GM18520 (cell line): ENCODE results near the gene ANGPT4.

ENCODE experiments used
- ATAC-seq: cut with Tn5 transposase; IDR thresholded peaks from one replicate; pipeline ENCODE4 v1.9.1; 2021; ENCODE audit not compliant: unreplicated experiment

Gene ANGPT4

GRCh38 chr20:916125-916799 is at the start of gene ANGPT4:
Gene ANGPT4 (minus strand): TSS chr20:916334. CDS start chr20:916214, 120 bp downstream.
- no peak for ATAC-seq

GRCh38 chr20:963795-964194 is 47.7 kb upstream of the ANGPT4 start:
- no peak for ATAC-seq

DNA sequence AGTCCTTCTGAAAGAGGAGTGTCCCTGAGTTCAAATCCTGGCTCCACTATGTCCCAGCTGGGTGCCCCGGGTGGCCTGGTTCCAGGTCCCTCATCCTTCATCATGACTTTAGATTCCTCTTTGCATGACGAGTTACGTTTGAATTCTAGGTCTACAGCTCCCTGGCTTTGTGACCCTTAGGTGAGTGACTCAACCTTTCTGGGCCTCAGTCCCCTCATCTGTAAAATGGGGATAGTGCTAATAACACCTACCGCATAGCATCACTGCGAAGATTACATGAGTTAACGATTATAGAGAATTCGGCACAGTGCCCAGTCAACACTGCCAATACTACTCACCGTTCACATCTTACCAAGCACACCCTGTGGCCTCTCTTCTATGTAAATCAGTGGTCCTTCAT is 46.5 kb upstream of the ANGPT4 start:
- no peak for ATAC-seq

- no peak for ATAC-seq
These were observed 46.1 kb upstream of the ANGPT4 start for GRCh38 chr20:962223-962622.

DNA sequence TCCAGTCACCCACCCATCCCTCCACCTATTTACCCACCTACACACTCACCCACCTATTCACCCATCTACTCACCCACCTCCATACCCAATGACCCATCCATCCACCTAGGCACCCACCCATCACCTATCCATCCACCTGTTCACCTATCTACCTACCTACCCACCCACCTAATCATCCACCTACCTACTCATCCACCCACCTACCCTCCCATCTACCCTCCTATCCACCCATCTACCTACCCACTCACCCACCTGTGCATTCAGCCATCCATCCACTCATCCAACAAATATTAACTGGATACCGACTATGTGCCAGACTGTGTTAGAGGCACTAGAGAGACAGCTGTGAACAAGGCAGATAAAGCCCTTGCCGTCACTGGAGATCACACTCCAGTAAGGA is 45.6 kb upstream of the ANGPT4 start:
- no peak for ATAC-seq

- ATAC-seq = no peak
These were observed 44.0 kb upstream of the ANGPT4 start for GRCh38 chr20:959996-960615.

GRCh38 chr20:958936-959815 is 43.0 kb upstream of the ANGPT4 start:
- no peak for ATAC-seq

GRCh38 chr20:957544-957943 is 41.4 kb upstream of the ANGPT4 start:
- ATAC-seq = no peak

DNA sequence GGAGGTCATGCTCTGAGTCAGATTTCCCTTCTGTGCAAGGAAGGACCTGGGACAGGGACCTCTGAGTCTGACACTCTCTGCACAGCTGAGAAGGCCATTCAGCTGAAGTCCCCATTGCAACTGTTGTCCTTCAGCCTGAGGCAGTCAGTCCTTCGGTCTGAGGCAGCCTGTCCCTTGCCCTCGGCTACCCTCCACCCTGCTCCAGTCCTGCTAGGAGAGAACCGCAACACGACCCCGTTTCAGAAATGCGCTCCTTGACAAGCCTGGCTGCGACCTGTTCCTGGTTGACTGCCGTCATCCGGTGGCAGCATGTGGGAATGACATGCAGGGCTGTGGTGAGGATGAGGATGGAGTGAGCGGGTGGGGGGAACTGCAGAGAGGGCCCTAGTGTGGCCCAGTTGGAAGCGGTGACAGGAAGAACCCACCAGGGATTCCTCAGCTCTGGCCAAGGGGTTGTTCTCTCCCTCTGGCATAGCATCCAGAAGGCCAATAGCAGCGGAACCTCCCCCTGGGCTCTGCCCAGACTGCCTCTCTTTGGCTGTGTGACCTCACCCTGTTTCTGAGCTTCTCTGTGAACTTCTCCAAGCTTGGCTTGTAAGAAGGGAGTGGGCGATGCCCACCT is 40.3 kb upstream of the ANGPT4 start:
- no peak for ATAC-seq

DNA sequence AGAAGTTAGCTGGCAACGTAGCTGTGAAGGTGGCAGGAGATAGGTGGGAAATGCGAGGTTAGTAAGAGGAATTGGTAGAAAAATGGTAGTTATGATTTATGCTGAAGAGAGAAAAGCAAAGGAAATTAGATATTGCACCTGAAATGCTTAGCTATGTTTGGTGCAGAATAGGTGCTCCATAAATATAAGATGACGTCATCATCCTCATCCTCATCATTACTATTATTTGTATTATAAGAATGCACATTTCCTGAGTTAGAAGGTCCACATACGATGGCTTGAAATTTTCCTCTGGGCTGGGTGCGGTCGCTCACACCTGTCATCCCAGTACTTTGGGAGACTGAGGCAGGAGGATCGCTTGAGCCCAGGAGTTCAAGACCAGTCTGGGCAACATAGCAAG is 39.5 kb upstream of the ANGPT4 start:
- no peak for ATAC-seq

- ATAC-seq = no peak
These were observed 39.0 kb upstream of the ANGPT4 start for GRCh38 chr20:955111-955510.

DNA sequence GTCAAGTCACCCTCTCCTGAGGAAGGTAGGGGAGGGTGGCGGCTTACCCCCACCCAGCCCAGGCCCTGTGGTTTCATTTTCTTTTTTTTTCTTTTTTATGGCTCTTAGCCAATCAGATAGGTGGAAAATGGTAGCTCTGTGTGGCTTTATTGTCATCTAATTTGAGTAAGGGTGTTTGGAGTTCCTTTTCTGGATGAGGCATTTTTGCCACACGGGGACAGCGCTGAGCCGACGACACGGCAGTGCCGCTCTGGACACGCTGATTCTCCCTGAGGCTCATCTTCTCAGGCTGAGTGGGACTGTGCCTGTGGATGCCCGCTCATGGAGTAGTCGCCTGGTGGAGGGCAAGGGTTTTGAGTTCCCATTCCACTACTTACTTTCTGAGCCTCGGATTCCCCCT is 37.6 kb upstream of the ANGPT4 start:
- no peak for ATAC-seq

DNA sequence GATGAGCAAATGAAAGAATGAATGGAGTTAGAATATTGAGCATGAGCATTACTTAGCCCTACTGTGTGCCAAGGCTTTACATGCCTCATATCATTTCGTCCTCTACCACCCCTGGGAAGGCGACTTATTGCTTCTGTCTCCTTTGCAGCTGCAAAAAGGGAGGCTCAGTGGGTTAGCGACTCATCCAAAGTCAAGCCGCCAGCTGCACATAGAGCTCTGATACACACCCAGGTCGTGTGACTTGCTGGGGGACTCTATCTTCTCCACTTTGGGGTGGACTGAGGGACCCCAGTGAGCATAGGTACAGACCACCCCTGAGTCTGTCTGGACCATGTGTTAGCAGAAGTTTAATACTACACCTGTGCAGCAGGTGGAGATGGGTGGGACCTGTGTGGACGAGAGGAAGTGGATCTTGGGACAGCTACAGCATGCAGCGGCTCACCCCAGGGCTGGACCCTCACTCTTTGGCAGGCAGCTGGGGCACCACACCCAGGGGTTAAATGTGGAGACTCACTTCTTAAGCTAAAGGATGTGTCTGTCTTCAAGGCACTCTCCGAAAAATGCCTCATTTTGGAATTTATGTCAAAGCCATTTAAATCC is 36.2 kb upstream of the ANGPT4 start:
- ATAC-seq = no peak

- no peak for ATAC-seq
These were observed 35.4 kb upstream of the ANGPT4 start for GRCh38 chr20:951384-952169.

- no peak for ATAC-seq
These were observed 33.6 kb upstream of the ANGPT4 start for GRCh38 chr20:949717-950116.

DNA sequence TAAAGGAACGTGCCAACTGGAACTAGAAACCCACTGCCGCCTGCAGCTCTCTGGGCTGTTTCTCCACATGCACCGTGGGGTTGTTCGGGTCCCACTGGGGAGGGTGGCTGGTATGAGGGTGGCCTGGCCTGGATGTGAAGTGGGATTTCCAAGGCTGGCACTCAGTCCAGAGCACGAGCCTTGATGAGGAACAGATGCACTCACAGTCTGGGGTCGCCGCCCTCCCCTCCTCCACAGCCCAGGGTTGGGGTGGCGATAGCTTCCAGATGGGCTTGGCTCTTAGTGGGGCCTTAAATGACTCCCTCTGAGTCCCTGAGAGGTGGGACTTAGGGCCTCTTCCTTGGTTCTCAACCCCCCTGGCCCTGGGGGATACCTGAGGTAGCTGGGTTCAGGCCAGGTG is 30.7 kb upstream of the ANGPT4 start:
- ATAC-seq = no peak

GRCh38 chr20:945841-946240 is 29.7 kb upstream of the ANGPT4 start:
- ATAC-seq = no peak

DNA sequence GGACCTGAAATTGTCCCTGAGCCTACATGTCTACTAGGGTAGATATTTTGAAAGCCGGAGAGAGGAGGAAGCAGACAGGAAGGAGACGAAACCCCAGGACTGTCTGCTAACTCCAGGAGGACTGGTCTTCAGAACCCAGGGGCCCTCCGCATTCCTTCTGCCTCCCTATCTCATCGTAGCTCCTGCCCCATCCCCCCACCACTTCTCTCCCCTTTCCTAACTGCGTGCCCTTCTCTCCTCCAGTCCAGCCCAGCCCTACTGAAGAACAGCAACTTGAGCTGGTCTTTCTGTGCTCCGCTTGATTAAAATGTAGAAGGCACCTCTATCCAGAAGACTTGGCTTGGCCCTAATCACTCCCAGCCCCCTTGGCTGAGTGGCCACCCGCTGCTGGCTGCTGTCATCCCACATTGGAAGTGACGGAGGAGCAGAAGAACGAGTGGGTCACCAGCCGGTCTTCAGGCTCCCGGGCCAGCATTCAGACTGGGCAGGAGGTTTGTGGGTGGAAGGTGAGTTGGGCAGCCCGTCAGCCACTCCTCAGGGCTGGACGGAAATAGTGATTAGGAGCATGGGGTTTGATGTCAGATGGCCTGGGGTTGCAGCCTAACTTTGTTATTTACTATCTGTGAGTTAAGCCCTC is 28.8 kb upstream of the ANGPT4 start:
- ATAC-seq = no peak

- no peak for ATAC-seq
These were observed 28.0 kb upstream of the ANGPT4 start for GRCh38 chr20:944148-944547.

- ATAC-seq = no peak
These were observed 26.5 kb upstream of the ANGPT4 start for GRCh38 chr20:942611-943010.
